Osteocyte (in vitro differentiated cells): ENCODE data around the gene EZR. TPM values are rescaled to one million over a fixed set of nuclear protein-coding genes. Genes with fewer than 3 reads are reported as not detected.

Experiments
- DNase-seq: peaks from one replicate; pipeline ENCODE4 v3.0.0; 2021; ENCODE audit warnings: mixed read lengths; ENCODE audit not compliant: unreplicated experiment; ENCODE audit errors: extremely low spot score
- H3K27ac Mint-ChIP-seq: one replicate; pipeline ENCODE4 v1.8.0; 2021; ENCODE audit warnings: mild to moderate bottlenecking, mixed read lengths; ENCODE audit not compliant: unreplicated experiment
- H3K27me3 Mint-ChIP-seq: one replicate; pipeline ENCODE4 v1.8.0; 2021; ENCODE audit warnings: mixed read lengths; ENCODE audit not compliant: unreplicated experiment
- H3K36me3 Mint-ChIP-seq: one replicate; pipeline ENCODE4 v1.8.0; 2021; ENCODE audit warnings: mixed read lengths; ENCODE audit not compliant: unreplicated experiment
- H3K4me1 Mint-ChIP-seq: one replicate; pipeline ENCODE4 v1.8.0; 2021; ENCODE audit warnings: mixed read lengths; ENCODE audit not compliant: unreplicated experiment
- H3K4me3 Mint-ChIP-seq: one replicate; pipeline ENCODE4 v1.8.0; 2021; ENCODE audit warnings: mild to moderate bottlenecking, moderate library complexity, mixed read lengths; ENCODE audit not compliant: unreplicated experiment
- H3K9me3 Mint-ChIP-seq: one replicate; pipeline ENCODE4 v1.8.0; 2021; ENCODE audit warnings: mixed read lengths; ENCODE audit not compliant: unreplicated experiment
- total RNA-seq: library from RNA; stranded (reverse); gene quantifications from 2 replicates; pipeline ENCODE4 v1.2.1, GENCODE V29; 2021
- TF ChIP-seq, protein P1 (sequence below): fragments of 200-600 bp; sonication (generic); IDR thresholded peaks from 2 replicates; pipeline ENCODE4 v1.5.0; 2021; ENCODE audit warnings: antibody characterized with exemption, mild to moderate bottlenecking, moderate library complexity

The EZR gene
- total RNA-seq, 1 donor from 2014 or later = 41.1 TPM

DNA sequence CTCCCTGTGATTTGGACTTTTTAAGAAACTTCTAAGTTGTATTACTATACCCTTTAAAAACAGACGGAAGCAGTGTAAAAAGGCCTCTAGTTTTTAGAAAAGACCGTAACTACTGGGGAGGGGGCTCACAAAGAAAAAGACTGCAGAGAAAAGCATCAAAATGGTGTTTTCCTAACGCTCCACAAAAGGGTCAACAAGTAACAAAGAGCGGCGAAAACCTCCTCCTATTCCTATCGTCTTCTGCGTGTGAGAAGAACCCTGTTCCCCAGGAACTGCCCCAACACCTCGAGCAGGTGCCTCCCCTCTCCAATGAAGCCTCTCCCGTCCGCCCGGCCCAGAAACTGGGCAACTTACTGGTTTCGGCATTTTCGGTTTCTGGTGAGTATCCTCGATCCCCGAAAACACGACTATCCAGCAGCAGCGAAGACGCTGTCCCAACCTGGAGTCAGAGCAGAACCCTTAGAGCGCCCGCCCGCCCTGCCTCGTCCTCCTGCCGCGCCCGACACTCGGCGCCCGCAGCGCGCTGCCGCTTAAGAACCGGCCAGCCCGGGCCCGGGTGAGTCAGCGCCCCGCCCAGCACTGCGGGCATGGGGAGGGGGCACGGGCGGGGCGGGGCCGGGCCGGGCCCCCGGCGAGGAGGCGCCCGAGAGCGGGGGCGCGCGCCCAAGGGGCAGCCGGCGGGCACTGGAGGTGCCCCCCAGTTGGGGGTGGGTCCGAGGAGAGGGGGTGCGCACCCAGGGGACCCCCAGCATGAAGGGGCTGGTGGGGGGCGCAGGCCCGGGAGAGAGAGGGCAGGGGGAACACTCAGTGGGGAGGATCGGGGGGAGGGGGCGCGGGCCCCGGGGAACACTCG lies 1.2 kb downstream of the EZR start:
- H3K4me3 Mint-ChIP-seq = peak overlapping the region; percentile 93
- H3K27ac Mint-ChIP-seq = peak overlapping the region; percentile 94
- no peaks in the 10 kb centered on the region for H3K27me3 Mint-ChIP-seq
- H3K4me1 Mint-ChIP-seq = peaks cover 47% of the 10 kb centered on the region
- peak; percentile 93 for DNase-seq
- TF ChIP-seq, protein P1, sequence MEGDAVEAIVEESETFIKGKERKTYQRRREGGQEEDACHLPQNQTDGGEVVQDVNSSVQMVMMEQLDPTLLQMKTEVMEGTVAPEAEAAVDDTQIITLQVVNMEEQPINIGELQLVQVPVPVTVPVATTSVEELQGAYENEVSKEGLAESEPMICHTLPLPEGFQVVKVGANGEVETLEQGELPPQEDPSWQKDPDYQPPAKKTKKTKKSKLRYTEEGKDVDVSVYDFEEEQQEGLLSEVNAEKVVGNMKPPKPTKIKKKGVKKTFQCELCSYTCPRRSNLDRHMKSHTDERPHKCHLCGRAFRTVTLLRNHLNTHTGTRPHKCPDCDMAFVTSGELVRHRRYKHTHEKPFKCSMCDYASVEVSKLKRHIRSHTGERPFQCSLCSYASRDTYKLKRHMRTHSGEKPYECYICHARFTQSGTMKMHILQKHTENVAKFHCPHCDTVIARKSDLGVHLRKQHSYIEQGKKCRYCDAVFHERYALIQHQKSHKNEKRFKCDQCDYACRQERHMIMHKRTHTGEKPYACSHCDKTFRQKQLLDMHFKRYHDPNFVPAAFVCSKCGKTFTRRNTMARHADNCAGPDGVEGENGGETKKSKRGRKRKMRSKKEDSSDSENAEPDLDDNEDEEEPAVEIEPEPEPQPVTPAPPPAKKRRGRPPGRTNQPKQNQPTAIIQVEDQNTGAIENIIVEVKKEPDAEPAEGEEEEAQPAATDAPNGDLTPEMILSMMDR = no peak
- no peaks in the 10 kb centered on the region for H3K9me3 Mint-ChIP-seq
- H3K36me3 Mint-ChIP-seq = peaks cover 3% of the 10 kb centered on the region

DNA sequence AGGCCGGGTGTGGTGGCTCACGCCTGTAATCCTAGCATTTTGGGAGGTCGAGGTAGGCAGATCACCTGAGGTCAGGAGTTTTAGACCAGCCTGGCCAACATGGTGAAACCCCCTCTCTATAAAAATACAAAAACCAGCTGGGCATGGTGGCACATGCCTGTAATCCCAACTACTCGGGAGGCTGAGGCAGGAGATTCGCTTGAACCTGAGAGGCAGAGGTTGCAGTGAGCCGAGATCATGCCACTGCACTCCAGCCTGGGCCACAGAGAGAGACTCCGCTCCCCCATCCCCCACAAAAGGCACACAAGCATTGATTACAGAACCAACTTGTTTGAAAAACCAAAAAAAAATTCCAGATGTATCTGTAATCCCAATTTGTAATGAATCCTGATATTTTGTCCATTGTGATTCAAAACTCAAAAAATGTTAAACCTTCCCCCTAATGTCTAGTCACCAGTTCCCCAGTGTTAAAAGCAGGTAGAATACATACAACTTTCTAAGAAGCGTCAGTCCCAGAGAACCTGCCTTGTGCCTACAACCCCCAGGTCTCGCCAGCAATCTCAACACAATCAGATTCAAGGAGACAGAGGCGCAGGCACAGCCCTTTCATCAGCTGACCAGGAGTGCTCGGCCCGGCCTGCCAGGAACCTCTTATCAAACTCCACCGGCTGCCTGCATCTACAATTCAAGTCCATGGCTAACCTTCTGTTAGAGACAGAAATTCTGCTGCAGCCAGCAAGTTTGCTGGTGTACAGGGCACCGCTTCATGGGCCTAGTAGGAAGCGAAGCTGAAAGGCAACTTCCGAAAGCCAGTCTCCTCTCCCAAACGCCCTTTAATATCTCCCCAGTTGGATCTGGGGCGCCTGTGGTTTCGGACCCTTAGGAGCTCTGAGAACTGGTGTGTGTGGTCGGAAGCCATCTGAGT lies 2.1 kb downstream of the EZR start:
- Mint-ChIP-seq H3K27me3 (no peaks in the 10 kb centered on the region), H3K27ac (peak overlapping the region; percentile 94), H3K9me3 (no peaks in the 10 kb centered on the region), H3K4me3 (peak overlapping the region; percentile 93), H3K36me3 (peaks cover 7% of the 10 kb centered on the region), H3K4me1 (peaks cover 53% of the 10 kb centered on the region)
- TF ChIP-seq, protein P1 = no peak
- DNase-seq = no peak

DNA sequence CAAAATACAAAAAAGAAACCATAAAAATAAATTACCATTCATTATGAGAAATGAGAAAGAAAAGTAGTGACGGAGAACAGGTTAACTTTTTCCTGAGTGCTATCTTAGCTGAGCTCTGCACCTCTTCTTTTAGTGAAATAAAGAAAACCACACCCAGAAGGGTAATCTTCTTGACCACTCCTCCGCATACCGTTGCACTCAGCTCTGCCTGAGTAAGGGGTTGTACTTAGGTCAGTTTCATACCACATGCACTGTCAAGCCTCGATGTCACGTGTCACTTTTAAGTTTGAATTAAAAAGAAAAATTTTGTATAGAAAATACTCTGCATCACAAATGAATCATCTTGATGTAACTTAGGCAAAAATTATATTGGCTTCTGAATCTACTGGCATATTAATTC lies 2.8 kb downstream of the EZR start:
- no peak for DNase-seq
- no peaks in the 10 kb centered on the region for H3K27me3 Mint-ChIP-seq
- no peaks in the 10 kb centered on the region for H3K9me3 Mint-ChIP-seq
- peaks cover 53% of the 10 kb centered on the region for H3K4me1 Mint-ChIP-seq
- peak overlapping the region; percentile 94 for H3K27ac Mint-ChIP-seq
- TF ChIP-seq, protein P1 = no peak
- peak overlapping the region; percentile 93 for H3K4me3 Mint-ChIP-seq
- peaks cover 7% of the 10 kb centered on the region for H3K36me3 Mint-ChIP-seq

DNA sequence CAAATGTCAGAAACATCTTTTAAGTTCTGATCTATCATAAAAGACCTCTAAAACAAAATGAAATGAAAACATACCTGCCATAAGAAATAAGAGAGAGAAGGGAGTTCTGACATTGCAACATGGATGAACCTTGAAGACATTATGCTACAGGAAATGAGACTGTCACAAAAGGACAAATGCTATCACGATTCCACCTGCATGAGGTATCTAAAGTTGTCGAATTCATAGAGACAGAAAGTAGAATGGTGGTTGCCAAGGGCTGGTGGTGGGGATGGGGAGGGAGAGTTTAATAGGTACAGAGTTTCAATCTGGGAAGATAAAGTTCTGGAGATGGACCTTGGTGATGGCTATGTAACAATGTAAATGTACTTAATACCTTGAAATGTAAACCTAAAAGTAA lies 3.3 kb downstream of the EZR start:
- peaks cover 7% of the 10 kb centered on the region for H3K36me3 Mint-ChIP-seq
- no peaks in the 10 kb centered on the region for H3K9me3 Mint-ChIP-seq
- peak overlapping the region; percentile 24 for H3K4me3 Mint-ChIP-seq
- H3K27ac Mint-ChIP-seq = peak overlapping the region; percentile 94
- DNase-seq = no peak
- H3K27me3 Mint-ChIP-seq = no peaks in the 10 kb centered on the region
- H3K4me1 Mint-ChIP-seq = peaks cover 54% of the 10 kb centered on the region
- TF ChIP-seq, protein P1 = no peak

DNA sequence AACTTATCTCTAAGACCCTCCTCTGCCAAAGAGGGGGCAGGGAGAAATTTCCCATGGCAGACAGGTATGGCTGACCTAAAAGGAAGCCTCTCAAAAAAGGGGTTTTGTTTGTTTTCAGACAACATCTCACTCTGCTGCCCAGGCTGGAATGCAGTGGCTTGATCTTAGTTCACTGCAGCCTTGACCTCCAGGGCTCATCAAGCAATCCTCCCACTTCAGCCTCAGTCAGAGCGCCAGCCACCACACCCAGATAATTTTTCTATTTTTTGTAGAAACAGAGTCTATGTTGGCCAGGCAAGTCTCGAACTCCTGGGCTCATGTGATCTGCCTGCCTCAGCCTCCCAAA lies 3.8 kb downstream of the EZR start:
- no peak for DNase-seq
- Mint-ChIP-seq H3K27ac (no peak overlapping the region), H3K4me1 (peaks cover 56% of the 10 kb centered on the region), H3K9me3 (no peaks in the 10 kb centered on the region), H3K27me3 (no peaks in the 10 kb centered on the region), H3K36me3 (peaks cover 7% of the 10 kb centered on the region), H3K4me3 (no peak overlapping the region)
- TF ChIP-seq, protein P1 = no peak
